Stimulated activated CD8-positive, alpha-beta memory T cell treated with anti-CD3 and anti-CD28 coated beads, Interleukin-12 subunit alpha, Interleukin-12 subunit beta, amount 100 ng/mL, for 1 hour (primary cell): ENCODE data around the gene SYNCRIP.
"Not testable (repeated sequence)": the region's sequence is repeated elsewhere in the genome, so short reads cannot be mapped to it uniquely, and the experiment has no call there.

Source experiments
- DNase-seq: peaks from one replicate; pipeline ENCODE4 v3.0.0-alpha.2; 2020; ENCODE audit warnings: low read depth

The SYNCRIP gene

DNA sequence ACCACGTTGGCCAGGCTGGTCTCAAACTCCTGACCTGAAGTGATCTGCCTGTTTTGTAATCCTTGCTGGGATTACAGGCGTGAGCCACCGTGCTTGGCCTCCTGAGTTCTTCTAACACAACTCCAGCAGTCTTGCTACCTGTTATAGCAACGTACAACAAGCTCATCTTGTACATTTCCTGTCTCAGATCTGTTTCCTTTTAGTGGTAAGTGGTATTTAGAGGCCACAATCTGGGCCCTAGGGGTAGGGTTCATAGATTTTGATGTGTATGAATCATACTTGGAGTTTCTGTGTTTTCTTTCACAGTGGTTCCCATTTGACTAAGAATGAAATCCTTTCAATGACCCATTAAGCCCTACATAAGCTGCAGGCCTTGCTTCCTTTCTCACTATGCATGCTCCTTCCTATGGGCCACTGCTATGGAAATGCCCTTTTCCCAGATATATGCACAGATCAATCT, 27.1 kb upstream of the SYNCRIP start:
- peak; percentile 8 for DNase-seq

DNA sequence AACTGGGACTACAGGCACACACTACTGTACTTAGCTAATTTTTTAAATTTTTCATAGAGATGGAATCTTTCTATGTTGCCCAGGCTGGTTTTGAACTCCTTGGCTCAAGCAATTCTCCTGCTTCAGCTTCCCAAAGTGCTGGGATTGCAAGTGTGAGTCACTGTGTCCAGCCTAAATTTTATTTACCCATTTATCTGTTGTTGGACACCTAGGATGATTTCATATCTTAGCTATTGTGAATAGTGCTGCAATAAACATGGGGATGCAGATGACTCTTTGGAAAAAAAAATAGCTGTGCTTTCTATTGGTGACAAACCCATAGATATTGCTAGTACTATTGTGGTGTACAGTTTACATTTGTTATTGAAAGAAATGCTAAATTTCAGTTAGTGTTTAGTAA, 19.6 kb upstream of the SYNCRIP start:
- DNase-seq: no peak

DNA sequence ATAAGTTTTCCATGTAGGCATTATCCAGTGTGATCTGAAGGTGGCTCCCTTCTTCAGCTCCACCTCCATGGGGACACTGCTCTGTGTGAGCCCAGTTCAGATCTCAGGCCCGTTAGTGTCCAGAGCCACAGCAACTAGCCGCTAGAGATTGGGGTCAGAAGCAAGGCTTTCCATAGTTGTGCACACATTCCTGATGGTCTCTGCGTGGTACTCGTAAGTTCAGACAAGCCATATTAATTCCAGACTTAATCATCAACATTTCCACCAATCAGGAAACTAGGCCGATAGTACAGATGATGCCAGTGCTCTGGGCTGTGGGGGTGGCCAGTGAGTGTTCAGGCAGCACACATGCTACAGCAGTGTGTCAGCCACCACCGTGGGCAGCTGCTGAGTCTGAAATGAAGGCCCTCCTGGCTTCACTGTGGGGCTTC, 17.5 kb upstream of the SYNCRIP start:
- DNase-seq: no peak

DNA sequence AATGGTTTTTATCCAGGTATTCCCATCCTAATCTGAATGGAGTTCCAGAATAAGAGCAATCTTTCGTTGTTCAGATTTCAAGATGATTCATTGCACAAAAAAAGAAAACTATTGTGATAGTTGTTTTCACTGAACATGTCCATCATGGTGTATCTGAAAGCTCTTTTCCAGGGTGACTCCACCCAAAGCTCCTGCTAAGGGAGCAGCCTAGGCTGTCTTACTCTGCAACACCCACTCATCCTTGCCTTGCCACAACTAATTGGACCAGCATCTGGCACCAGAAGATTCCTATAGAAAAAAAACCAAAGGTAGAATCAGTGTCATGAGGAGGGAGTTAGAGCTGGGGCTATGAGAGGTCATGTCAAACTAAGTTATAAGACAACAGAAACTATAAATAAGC, 7.9 kb upstream of the SYNCRIP start:
- no peak for DNase-seq

DNA sequence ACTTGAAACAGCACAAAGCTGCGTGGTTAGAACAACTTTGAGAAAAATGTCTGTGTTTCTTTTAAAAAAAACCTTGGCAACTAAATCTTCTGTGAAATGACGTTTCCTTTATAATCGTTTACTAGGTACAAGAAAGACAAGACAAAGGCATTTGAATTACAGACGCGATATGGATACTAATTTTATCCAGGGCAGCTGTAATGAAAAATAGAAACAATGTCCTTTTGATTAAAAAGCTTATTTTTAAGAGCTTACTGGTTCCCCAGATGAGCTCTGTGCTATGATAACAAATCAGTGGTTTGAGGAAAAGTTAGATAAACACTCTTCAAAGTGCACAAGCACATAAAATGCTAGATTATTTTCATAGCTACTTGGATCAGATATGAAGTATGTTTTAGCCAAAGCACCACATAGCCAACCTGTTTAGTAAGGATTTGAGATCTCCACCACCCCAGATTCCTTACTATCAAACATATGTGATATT, 1.6 kb upstream of the SYNCRIP start:
- DNase-seq: no peak

DNA sequence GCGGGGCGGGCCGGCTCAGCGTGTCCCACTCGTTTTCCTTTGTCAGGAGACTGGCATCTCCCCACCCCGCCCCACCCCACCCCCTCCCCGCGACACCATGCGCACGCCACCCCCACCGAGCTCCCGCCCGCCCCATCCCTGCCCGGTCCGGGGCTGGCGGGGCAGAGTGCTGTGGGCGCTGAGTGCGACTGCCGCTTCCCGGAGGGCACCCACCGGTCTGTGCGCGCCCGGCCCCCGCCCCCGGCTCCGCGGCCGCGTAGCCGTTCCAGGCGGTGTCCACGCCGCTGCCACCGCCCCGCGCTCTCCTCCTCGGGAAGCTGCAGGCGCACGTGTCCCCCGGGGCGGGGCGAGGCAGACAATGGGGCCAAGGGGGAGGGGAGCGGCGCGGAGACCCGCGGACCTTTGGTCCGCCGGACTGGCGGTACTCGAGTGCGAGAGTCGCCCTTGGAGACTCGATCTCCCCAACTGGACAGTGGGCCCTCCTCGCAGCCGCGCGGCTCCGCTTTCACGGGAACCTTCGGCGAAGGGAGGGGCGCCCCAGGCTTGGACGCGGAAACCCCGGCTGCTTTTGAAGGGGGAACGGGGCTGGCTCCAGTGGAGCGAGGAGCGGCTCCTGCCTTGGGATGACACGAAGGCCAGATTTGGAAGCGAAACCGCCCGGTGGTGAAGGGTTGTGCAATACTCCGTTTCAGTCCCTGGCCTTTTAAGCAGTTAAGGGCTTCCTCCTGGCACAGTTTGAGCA, 1.0 kb upstream of the SYNCRIP start:
- peak; percentile 36 for DNase-seq

DNA sequence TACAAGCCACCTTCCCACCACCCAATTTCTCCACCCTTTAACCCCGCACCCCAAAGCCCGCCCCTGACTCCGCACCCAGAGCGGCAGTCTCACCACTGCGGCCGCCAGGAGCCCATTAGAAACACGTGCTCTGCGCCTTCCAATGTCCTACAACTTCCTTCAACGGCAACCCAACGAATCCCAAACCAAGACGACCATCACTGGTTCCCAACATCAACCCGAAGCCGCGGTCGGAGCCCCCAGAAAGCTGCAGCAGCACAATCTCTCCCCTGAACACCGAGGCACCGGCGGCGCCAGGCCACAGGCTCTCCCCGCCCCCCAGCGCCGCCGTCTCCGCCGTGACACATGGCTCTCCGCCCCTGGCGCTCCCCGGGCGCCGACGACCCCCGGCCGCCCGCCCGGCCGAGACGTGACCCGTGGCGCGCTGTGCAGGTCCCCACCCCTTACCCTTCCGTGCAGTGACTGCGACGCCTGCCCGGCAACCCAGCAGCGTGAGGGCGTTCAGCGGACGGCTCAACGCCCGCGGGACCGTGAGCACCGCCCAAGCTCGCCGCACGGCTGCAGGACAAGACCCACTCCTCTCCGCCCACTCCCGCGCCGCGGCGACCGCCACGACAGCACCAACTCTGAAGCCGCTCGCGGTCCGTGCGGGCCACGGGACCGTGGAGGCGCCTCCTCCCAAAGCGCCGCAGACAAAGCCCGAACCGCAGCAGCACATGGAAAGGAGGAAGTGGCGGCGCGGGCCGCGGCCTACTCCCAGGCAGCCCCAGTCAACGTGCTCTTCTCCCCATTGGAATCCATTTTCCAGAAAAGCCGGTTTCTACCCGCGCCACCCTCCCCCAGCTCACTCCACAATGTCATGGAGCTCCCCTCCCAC, 551 bp downstream of the SYNCRIP start:
- DNase-seq: peak; percentile 19

DNA sequence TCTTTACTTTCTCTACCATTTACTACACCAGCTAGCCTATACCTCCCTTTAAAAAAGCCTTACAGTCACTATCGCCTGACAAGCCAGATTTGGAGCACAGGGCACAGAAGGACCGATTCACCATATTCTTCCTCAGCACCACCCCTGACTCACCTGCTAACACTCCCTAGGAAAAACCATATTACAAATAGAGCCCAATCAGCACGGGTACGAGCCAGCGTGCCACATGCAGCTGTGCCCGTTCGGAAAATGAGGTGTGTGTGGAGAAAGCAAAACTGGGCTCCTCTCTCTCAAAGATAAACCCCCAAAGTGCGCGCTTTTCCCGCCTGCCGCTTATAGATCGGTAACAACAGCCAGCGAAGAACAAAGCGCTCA, 1.2 kb downstream of the SYNCRIP start:
- no peak for DNase-seq

DNA sequence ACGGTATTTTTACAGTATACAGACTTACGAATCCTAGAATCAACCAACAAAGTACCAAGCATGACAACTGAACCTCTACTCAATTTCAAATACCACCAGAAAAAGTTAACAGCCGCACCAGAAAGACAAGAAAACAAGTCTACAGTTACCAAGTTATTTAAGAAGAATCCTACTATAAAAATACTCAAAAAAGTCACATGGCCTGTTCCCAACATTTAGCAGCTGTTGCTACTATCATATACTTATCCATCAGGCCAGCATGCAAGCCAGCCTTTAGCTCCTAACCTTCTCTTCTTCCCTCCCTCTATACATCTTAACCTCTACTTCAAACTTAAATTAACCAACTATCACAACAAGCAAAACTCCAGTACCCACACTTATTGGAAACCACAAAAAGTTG, 1.9 kb downstream of the SYNCRIP start:
- no peak for DNase-seq

DNA sequence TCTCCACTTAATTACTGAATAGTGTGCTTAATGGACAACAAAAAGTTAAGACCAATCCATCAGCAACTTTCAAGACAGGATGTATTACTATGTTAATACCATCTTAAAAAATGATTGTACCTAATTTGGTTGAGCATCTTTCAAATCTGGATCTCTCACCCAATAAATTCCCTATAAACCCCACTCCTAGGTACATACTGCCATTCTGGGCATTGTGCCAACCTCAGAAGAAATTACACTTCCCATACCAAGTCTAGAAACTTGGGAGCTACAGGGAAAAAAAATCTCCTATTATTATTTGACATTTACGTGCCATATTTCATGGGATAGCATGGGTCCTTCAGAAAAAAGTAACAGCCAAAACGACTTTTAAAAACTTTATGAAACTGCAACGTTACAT, 5.1 kb downstream of the SYNCRIP start:
- DNase-seq: no peak

DNA sequence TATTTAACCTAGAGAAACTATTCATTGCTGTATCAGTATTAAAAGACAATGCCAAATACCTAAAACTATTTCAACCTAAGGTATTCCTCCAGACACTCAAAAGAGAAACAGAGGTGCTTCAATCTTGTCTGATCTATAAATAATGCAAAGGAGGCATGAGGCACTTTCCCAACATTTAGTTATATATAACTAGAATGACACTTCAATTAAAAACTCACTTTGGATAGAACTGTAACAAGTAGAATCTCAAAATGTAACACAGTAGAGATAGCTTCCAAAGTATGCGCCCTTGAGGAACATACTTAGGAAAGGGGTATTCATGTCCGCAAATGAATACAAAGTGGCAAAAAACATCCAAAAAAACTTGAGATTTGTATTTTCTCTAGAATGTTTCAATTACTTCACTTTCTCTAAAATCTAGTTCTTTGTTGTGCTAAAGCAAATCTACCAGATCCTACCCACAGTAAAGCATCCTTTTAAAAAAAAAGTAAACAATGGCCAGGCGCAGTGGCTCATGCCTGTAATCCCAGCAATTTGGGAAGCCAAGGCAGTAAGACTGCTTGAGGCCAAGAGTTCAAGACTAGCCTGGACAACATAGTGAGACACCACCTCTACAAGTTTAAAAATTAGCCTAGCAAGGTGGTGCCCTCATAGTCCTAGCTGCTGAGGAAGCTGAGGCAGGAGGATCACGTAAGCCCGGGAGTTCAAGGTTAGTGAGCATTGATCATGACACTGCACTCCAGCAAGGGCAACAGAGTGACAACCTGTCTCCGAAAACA, 10.3 kb downstream of the SYNCRIP start:
- DNase-seq: no peak

DNA sequence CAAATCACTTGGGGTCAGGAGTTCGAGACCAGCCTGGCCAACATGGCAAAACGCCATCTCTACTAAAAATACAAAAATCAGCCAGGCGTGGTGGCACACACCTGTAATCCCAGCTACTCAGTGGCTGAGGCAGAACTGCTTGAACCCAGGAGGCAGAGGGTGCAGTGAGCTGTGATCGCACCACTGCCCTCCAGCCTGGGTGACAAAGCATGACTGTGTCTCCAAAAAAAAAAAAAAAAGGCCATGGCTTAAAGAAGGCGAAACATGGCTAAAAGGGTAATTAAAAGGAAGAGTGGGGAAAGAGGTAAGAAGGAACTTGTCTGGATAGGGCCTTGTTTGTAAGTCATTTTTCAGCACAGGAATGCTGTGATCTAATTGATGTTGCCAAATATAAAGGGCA, 11.6 kb downstream of the SYNCRIP start:
- not testable (repeated sequence) for DNase-seq

DNA sequence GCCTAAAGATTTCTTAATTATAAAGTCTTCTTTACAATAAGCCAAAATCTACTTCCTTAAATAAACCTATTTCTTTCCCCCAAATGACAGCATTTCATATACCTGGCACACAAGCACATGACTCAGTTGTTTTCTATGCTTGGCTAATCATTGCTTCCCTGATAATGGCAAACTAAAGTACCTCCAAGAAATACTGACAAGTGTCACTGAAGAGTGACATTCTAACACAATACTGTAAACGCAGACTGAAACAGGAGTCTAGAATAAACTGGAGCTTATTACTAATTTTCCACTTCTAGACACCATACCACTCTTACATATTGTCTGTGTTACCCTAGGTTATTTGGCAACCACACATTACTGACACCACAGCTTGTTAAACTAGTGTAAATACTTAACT, 14.3 kb downstream of the SYNCRIP start:
- no peak for DNase-seq

DNA sequence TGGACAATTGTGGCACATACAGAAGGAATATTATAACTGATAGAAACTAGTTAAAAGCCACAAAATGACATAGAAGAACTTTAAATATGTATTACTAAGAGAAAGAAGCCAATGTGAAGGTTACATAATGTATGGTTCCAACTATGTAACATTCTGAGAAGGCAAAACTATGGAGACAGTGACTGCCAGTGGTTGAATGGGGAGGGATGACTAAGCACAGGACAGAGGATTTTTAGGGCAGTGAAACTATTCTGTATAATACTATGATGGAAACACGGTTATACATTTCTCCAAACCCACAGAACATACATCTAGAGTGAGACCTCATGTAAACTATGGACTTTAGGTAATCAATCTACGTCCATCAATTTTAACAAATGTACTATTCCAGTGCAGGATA, 22.4 kb downstream of the SYNCRIP start:
- DNase-seq: no peak

DNA sequence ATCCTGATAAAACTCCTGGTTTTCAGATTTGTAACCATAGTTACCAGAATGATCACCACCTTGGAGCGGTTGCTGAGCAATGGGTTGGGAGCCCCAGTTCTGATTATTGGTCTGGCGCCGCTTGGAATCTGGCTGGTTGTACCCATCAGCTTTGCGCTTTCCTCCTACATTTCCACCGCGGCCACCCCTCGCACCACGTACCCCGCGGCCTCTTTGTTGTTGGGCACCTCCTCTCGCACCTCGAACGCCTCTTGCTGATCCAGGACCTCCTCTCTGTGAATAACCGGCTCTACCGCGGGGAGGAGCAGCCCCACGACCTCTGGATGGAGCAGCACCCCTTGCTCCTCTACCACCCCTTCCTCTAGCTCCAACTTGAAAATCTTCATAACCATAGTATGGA, 27.9 kb downstream of the SYNCRIP start:
- no peak for DNase-seq

DNA sequence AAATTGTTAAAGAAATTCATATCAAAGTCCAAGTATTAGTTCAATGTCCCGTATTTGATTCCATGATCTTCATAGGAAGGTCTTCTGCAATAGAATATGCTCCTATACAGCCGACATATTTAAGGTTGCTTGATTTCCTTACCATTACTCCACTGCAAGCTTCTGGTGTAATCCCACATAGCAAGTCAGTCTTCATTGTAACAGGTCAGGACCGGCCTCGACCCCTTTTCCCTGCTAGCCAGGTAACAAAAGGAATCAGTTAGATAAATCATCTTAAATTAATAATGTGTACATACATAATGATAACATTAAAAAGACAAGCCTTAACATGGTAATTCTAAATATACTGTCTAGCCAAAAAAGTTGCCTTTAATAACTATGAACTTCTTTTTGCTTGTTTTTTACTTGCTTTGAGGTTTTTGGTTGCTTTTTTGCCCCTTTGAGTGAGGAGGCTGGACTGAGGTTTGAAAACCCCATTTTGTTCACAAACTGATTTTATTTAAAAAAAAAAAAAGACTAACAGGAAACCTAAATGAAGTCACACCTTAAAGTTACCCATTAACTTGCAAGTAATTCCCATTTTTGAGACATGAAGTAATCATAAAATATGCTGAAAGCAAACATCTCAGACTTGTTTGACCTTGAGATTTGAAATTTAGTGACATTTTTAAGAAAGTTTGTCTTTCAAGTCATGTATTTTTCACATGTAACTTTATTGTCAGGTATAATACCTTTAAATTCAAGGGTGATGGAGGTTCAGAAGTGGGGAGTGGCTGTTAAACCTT, 29.8 kb downstream of the SYNCRIP start:
- no peak for DNase-seq

DNA sequence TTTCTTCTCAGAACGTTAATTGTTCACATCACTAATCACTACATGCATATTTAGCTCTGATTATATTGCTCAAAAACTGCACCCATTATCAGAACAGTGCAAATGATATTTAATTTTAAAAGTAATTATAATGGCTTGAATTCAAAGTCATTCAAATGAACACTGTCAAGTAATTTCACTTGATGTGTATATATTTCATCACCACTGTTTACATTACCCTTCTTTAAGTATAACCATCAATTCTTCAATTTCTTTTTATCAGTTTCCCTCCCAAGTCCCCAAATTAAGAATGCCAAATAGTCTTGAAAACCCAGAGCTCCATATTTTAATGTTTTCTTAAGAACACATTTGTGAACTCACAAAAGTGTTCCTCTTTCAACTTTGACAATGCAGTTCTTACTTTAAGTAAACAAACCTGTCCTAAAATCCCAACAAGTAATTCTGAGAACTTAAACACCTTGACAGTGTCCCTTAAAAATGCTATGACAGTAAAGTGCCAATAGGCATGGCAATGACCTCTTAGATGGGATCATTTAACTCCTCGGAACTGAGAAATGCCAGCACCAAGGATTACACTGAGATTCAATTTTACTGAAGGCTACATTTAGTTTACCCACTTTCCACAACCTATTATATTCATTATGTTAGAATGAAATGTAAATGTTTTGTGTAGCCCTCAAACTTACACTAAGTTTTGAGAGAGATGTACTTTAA, 32.3 kb downstream of the SYNCRIP start:
- DNase-seq: no peak

DNA sequence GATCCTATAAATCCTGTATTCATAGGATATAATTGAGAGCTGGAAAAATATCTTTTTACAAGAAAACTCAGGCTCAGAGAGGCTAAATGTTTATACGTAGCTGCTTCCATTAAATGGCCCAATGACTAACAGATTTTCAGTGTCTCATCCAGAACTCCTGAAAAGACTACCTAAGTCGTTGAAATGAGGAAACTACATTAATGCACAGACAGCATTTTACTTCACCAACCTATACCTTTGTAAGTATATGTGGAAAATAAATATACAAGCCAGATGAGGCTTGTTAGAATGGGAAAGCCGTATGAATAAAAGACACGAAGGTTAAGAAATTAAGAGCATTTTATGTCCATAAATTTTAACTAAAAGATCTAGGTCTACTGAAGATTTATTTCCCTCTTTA, 40.6 kb downstream of the SYNCRIP start:
- no peak for DNase-seq

DNA sequence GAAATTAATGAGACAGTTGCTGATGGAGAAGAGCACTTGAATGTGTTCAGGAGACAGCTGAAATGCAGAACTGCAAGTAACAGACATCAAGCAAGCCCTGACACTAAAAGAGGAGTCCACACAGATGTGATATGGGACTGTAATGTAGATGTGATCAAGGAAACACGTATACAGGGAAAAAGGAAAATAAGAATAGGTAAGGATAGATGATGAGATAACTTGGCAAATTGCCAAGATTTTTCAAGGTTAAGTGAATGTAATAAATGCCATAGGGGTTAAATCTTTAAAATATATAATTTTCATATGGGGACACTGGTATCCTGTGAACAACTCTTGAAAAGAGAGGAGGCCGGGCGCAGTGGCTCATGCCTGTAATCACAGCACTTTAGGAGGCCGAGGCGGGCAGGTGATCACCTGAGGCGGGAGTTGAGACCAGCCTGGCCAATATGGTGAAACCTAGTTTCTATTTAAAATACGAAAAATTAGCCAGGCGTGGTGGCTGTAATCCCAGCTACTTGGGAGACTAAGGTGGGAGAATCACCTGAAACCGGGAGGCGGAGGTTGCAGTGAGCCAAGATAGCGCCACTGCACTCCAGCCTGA, 41.9 kb downstream of the SYNCRIP start:
- DNase-seq: no peak

DNA sequence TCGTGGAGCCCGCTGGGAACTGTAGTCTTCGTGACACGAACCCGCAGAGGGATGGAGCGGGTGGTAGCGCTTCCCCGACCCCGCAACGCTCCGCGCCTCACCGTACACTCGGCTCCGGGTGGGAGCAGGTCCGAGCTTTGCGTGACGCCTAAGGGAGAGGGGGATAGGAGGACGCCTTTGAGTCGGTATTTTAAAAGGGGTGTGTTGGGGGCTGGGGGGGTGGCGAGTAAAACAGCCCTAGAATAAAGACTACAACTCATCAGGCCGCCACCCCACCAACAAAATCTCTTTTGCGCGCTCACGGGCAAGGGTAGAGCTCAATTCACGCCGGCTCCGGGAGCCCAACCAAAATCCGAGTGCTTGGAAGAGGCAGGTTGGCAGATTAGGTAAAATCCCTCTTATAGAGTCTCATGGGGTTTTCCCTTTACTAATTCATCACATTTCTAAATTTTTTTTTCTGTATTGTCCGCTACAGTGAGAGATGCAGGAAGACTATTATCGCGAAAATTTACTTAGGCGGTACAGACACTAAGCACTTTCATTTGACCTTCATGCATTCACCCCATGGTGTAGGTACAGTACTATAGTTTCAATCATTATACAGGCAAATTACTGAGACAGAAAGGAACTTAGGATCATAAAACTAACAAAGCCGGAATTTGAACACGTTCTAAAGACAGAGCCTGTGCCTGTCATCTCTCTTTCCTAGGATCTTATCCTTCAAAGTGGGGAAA, 48.3 kb downstream of the SYNCRIP start:
- DNase-seq: peak; percentile 15
